Liver (tissue), 9 donors: Measurements from ENCODE around the gene FGF21. TPM values are rescaled to one million over a fixed set of nuclear protein-coding genes. Genes with fewer than 3 reads are reported as not detected.
A peak's percentile ranks its signal among the peaks of the same experiment; 100 is the strongest.

Experiments used
- DNase-seq: peaks from one replicate; pipeline ENCODE4 v3.0.0-alpha.2; 2017; ENCODE audit warnings: low spot score
- H3K27ac ChIP-seq, 2 donors: one replicate each; pipeline ENCODE4 v1.7.0; 2013; ENCODE audit warnings: inconsistent platforms in 2 of 2, low read length in 2 of 2, control low read depth in 1 of 2, low read depth in 1 of 2, mild to moderate bottlenecking in 1 of 2
- H3K27me3 ChIP-seq, 4 donors: one replicate each; pipeline versions ENCODE4 v1.6.1 to v1.7.0; 2013; ENCODE audit warnings: low read length in 3 of 4, inconsistent platforms in 1 of 4, mild to moderate bottlenecking in 1 of 4, moderate library complexity in 1 of 4; ENCODE audit not compliant: control insufficient read depth in 4 of 4, insufficient read depth in 4 of 4
- H3K36me3 ChIP-seq, 4 donors: one replicate each; pipeline versions ENCODE4 v1.6.1 to v1.7.0; 2013; ENCODE audit warnings: low read length in 3 of 4, mild to moderate bottlenecking in 3 of 4, low read depth in 1 of 4, moderate library complexity in 1 of 4; ENCODE audit not compliant: control insufficient read depth in 4 of 4, insufficient read depth in 3 of 4
- H3K4me1 ChIP-seq, 4 donors: one replicate each; pipeline versions ENCODE4 v1.6.1 to v1.7.0; 2013; ENCODE audit warnings: low read length in 3 of 4, mild to moderate bottlenecking in 3 of 4, moderate library complexity in 1 of 4; ENCODE audit not compliant: control insufficient read depth in 4 of 4, insufficient read depth in 4 of 4
- H3K4me3 ChIP-seq, 3 donors: one replicate each; pipeline versions ENCODE4 v1.6.1 to v1.7.0; 2013; ENCODE audit warnings: low read length in 3 of 3, control low read depth in 1 of 3, low read depth in 1 of 3, mild to moderate bottlenecking in 1 of 3
- H3K9ac ChIP-seq, 2 donors: one replicate each; pipeline ENCODE4 v1.7.0; 2013; ENCODE audit warnings: low read length in 2 of 2, mild to moderate bottlenecking in 2 of 2, moderate library complexity in 2 of 2, control low read depth in 1 of 2, low read depth in 1 of 2
- H3K9me3 ChIP-seq, 4 donors: one replicate each; pipeline versions ENCODE4 v1.6.1 to v1.7.0; 2013; ENCODE audit warnings: low read length in 3 of 4; ENCODE audit not compliant: control insufficient read depth in 4 of 4
- ATF3 ChIP-seq: IDR thresholded peaks from 2 replicates; pipeline ENCODE4 v1.6.1; 2016; ENCODE audit warnings: antibody characterized with exemption
- CTCF ChIP-seq: fragments of 150-350 bp; IDR thresholded peaks from 2 replicates; pipeline ENCODE4 v1.5.1; 2017; ENCODE audit warnings: improper control_type of control experiment, low read depth, low read length; ENCODE audit not compliant: missing input control
- FOXA1 ChIP-seq: IDR thresholded peaks from 2 replicates; pipeline ENCODE4 v1.6.1; 2016; ENCODE audit warnings: antibody characterized with exemption
- FOXA2 ChIP-seq: IDR thresholded peaks from 2 replicates; pipeline ENCODE4 v1.6.1; 2016; ENCODE audit warnings: antibody characterized with exemption
- GABPA ChIP-seq, 2 donors: IDR thresholded peaks in 1 of 2; conservative IDR thresholded peaks in 1 of 2; 2 replicates each; pipeline ENCODE4 v1.6.1; 2016; ENCODE audit warnings: antibody characterized with exemption in 2 of 2, mild to moderate bottlenecking in 1 of 2, moderate library complexity in 1 of 2
- HNF4A ChIP-seq, 2 donors: conservative IDR thresholded peaks; 2 replicates each; pipeline ENCODE4 v1.6.1; 2016; ENCODE audit warnings: antibody characterized with exemption in 2 of 2, mild to moderate bottlenecking in 2 of 2
- JUND ChIP-seq, 2 donors: IDR thresholded peaks; 2 replicates each; pipeline ENCODE4 v1.6.1; 2016; ENCODE audit warnings: antibody characterized with exemption in 2 of 2
- NR2F2 ChIP-seq: IDR thresholded peaks from 2 replicates; pipeline ENCODE4 v1.6.1; 2016; ENCODE audit warnings: antibody characterized with exemption
- RAD21 ChIP-seq, 2 donors: IDR thresholded peaks; 2 replicates each; pipeline ENCODE4 v1.6.1; 2016; ENCODE audit warnings: antibody characterized with exemption in 2 of 2, mild to moderate bottlenecking in 2 of 2
- REST ChIP-seq: IDR thresholded peaks from 2 replicates; pipeline ENCODE4 v1.6.1; 2016; ENCODE audit warnings: antibody characterized with exemption, mild to moderate bottlenecking
- RXRA ChIP-seq, 2 donors: IDR thresholded peaks; 2 replicates each; pipeline ENCODE4 v1.6.1; 2017 to 2018; ENCODE audit warnings: antibody characterized with exemption in 2 of 2, mild to moderate bottlenecking in 1 of 2
- SP1 ChIP-seq: IDR thresholded peaks from 2 replicates; pipeline ENCODE4 v1.6.1; 2018; ENCODE audit warnings: antibody characterized with exemption, mild to moderate bottlenecking
- TAF1 ChIP-seq: conservative IDR thresholded peaks from 2 replicates; pipeline ENCODE4 v1.6.1; 2016; ENCODE audit warnings: antibody characterized with exemption, mild to moderate bottlenecking
- YY1 ChIP-seq: IDR thresholded peaks from 2 replicates; pipeline ENCODE4 v1.6.1; 2016; ENCODE audit warnings: antibody characterized with exemption, mild to moderate bottlenecking
- WGBS: extraction: QIAGEN DNeasy Blood & Tissue Kit; methylation state at CpG from one replicate; pipeline ENCODE4 v1.1.7; 2013; 5-methylcytosine and 5-hydroxymethylcytosine counted together
- polyA plus RNA-seq, 2 donors: library from polyadenylated mRNA; stranded (reverse) in 1 of 2; unstranded in 1 of 2; fragments of 200-250 nt in 1 of 2; fragments of >200 nt in 1 of 2; fragmentation: Nextera tagmentation in 1 of 2; extraction: Ambion mirVana in 1 of 2; gene quantifications; one replicate each; pipeline versions ENCODE4 v1.2.1 to v1.2.3, GENCODE V29; 2013 to 2015
- total RNA-seq, 2 donors: library from RNA; depleted of rRNA; stranded (reverse); fragments of >200 nt; gene quantifications; one replicate each; pipeline ENCODE4 v1.2.3, GENCODE V29; 2014
- TF ChIP-seq, protein P1 (sequence below): IDR thresholded peaks from 2 replicates; pipeline ENCODE4 v1.6.1; 2016; ENCODE audit warnings: antibody characterized with exemption
- TF ChIP-seq, protein P2 (sequence below): IDR thresholded peaks from 2 replicates; pipeline ENCODE4 v1.6.1; 2016; ENCODE audit warnings: antibody characterized with exemption
- donor health status: healthy.
- donor health status: healthy.
- donor health status: healthy.
- donor health status: healthy.
- donor health status: healthy.

The FGF21 gene
- total and polyA plus RNA-seq, 4 donors, result 5.5 to 18.5 (median 6.5) TPM; not detected in 1

GRCh38 chr19:48770734-48771472 is 15.6 kb downstream of the FGF21 start:
- Histone ChIP-seq H3K27me3 (no peaks in the 10 kb centered on the region), H3K4me1 (peaks cover 5 to 35% (median 9%) of the 10 kb centered on the region in 4 donors), H3K36me3 (no peaks in the 10 kb centered on the region), H3K4me3 (no peak overlapping the region), H3K9me3 (no peaks in the 10 kb centered on the region), H3K9ac (peak overlapping the region in 1 of 2 donors; percentile 19), H3K27ac (peak overlapping the region; percentile 92 to 99)
- 72% methylated on average over 20 of the region's 20 CpGs for WGBS
- TF ChIP-seq NR2F2 (no peak), CTCF (no peak), GABPA (IDR thresholded peaks at IDR 0.05 in 1 of 2, conservative IDR thresholded peaks at IDR 0.05 in 1 of 2) (no peak), FOXA2 (no peak), RAD21 (IDR thresholded peaks at IDR 0.05) (no peak), HNF4A (conservative IDR thresholded peaks at IDR 0.05) (no peak), RXRA (IDR thresholded peaks at IDR 0.05) (no peak), ATF3 (no peak), SP1 (no peak)
- TF ChIP-seq, protein P1, sequence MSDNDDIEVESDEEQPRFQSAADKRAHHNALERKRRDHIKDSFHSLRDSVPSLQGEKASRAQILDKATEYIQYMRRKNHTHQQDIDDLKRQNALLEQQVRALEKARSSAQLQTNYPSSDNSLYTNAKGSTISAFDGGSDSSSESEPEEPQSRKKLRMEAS, result no peak
- TF ChIP-seq, protein P2, sequence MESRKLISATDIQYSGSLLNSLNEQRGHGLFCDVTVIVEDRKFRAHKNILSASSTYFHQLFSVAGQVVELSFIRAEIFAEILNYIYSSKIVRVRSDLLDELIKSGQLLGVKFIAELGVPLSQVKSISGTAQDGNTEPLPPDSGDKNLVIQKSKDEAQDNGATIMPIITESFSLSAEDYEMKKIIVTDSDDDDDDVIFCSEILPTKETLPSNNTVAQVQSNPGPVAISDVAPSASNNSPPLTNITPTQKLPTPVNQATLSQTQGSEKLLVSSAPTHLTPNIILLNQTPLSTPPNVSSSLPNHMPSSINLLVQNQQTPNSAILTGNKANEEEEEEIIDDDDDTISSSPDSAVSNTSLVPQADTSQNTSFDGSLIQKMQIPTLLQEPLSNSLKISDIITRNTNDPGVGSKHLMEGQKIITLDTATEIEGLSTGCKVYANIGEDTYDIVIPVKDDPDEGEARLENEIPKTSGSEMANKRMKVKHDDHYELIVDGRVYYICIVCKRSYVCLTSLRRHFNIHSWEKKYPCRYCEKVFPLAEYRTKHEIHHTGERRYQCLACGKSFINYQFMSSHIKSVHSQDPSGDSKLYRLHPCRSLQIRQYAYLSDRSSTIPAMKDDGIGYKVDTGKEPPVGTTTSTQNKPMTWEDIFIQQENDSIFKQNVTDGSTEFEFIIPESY, result no peak
- DNase-seq, result no peak

- Histone ChIP-seq H3K36me3 (no peaks in the 10 kb centered on the region), H3K27me3 (no peaks in the 10 kb centered on the region), H3K9ac (peak overlapping the region in 1 of 2 donors; percentile 64), H3K4me3 (no peak overlapping the region), H3K4me1 (peaks cover 5 to 32% (median 9%) of the 10 kb centered on the region in 4 donors), H3K9me3 (no peaks in the 10 kb centered on the region), H3K27ac (peak overlapping the region; percentile 92 to 99)
- WGBS, result 13% methylated on average over 13 of the region's 13 CpGs
- DNase-seq, result no peak
- TF ChIP-seq NR2F2 (peak; percentile 88), FOXA1 (no peak), JUND (IDR thresholded peaks at IDR 0.05) (peak; percentile 61 to 95), RAD21 (IDR thresholded peaks at IDR 0.05) (peak in 1 of 2 donors; percentile 36), YY1 (peak; percentile 79), GABPA (IDR thresholded peaks at IDR 0.05 in 1 of 2, conservative IDR thresholded peaks at IDR 0.05 in 1 of 2) (peak in 1 of 2 donors; percentile 22), TAF1 (no peak), SP1 (peak; percentile 91), REST (peak; percentile 61), ATF3 (no peak), CTCF (no peak)
- TF ChIP-seq, protein P1, result peak; percentile 95
- TF ChIP-seq, protein P2, result peak; percentile 88
Measured at GRCh38 chr19:48772503-48772953, 17.2 kb downstream of the FGF21 start.
